GM23338 (cell line): ENCODE measurements around the gene AURKB. TPM values are rescaled to one million over a fixed set of nuclear protein-coding genes. Genes with fewer than 3 reads are reported as not detected.

ENCODE experiments used
- ATAC-seq: fragments of 200-7000 bp; cut with Tn5 transposase; 3 replicates; pipeline ENCODE4 v1.9.1; 2020
- DNase-seq: peaks from one replicate; pipeline ENCODE4 v3.0.0-alpha.2; 2015; ENCODE audit warnings: low spot score
- H2AFZ ChIP-seq: fragments of 200-600 bp; sonication (generic); 2 replicates; pipeline ENCODE4 v1.8.0; 2016; ENCODE audit warnings: antibody characterized with exemption, mild to moderate bottlenecking, moderate library complexity
- H3F3A ChIP-seq: fragments of 200-600 bp; sonication (generic); replicated peaks from 2 replicates; pipeline ENCODE4 v1.8.0; 2017; ENCODE audit warnings: antibody characterized with exemption, mixed run types, low read depth
- H3K27ac ChIP-seq: fragments of 200-600 bp; sonication (generic); 2 replicates; pipeline ENCODE4 v1.6.1; 2016; ENCODE audit warnings: low read depth
- H3K27me3 ChIP-seq: fragments of 200-600 bp; sonication (generic); 2 replicates; pipeline ENCODE4 v1.8.0; 2016; ENCODE audit warnings: mild to moderate bottlenecking, mixed run types, moderate library complexity; ENCODE audit not compliant: insufficient read depth
- H3K36me3 ChIP-seq: fragments of 200-600 bp; sonication (generic); 2 replicates; pipeline ENCODE4 v1.8.0; 2016; ENCODE audit warnings: mild to moderate bottlenecking; ENCODE audit not compliant: insufficient read depth
- H3K4me1 ChIP-seq: fragments of 200-600 bp; sonication (generic); 2 replicates; pipeline ENCODE4 v1.8.0; 2016; ENCODE audit warnings: mild to moderate bottlenecking, moderate library complexity; ENCODE audit not compliant: insufficient read depth
- H3K4me2 ChIP-seq: fragments of 200-600 bp; sonication (generic); 2 replicates; pipeline ENCODE4 v1.7.1; 2017; ENCODE audit warnings: mixed run types
- H3K4me3 ChIP-seq: fragments of 200-600 bp; sonication (generic); 2 replicates; pipeline ENCODE4 v1.6.1; 2016; ENCODE audit warnings: mixed run types
- H3K79me2 ChIP-seq: fragments of 200-600 bp; sonication (generic); replicated peaks from 2 replicates; pipeline ENCODE4 v1.8.0; 2017; ENCODE audit warnings: mild to moderate bottlenecking; ENCODE audit not compliant: insufficient read depth
- H3K9me2 ChIP-seq: fragments of 200-600 bp; sonication (generic); 2 replicates; pipeline ENCODE4 v1.8.0; 2017; ENCODE audit not compliant: insufficient read depth
- H4K20me1 ChIP-seq: fragments of 200-600 bp; sonication (generic); replicated peaks from 2 replicates; pipeline ENCODE4 v1.8.0; 2017; ENCODE audit warnings: mild to moderate bottlenecking; ENCODE audit not compliant: insufficient read depth
- H3K27ac Mint-ChIP-seq: 2 replicates; pipeline ENCODE4 v1.8.0; 2020; ENCODE audit warnings: inconsistent platforms, mild to moderate bottlenecking, moderate library complexity, mixed read lengths
- H3K27me3 Mint-ChIP-seq: 3 replicates; pipeline ENCODE4 v1.8.0; 2022; ENCODE audit warnings: low read depth, mild to moderate bottlenecking, moderate library complexity, mixed read lengths, inconsistent platforms; ENCODE audit not compliant: insufficient read depth, poor library complexity
- H3K36me3 Mint-ChIP-seq: 3 replicates; pipeline ENCODE4 v1.8.0; 2021; ENCODE audit warnings: low read depth, mild to moderate bottlenecking, inconsistent platforms, moderate library complexity, mixed read lengths
- H3K4me1 Mint-ChIP-seq: 3 replicates; pipeline ENCODE4 v1.8.0; 2020; ENCODE audit warnings: mild to moderate bottlenecking, inconsistent platforms, mixed read lengths
- H3K4me3 Mint-ChIP-seq: 3 replicates; pipeline ENCODE4 v1.8.0; 2021; ENCODE audit warnings: moderate library complexity, mild to moderate bottlenecking, inconsistent platforms, mixed read lengths
- H3K9me3 Mint-ChIP-seq: 3 replicates; pipeline ENCODE4 v1.8.0; 2020; ENCODE audit warnings: moderate library complexity, mild to moderate bottlenecking, inconsistent platforms, mixed read lengths
- CREB1 ChIP-seq: fragments of 250-450 bp; sonication (Bioruptor Pico); IDR thresholded peaks from 2 replicates; pipeline ENCODE4 v1.5.0; 2020; ENCODE audit warnings: low read depth, mild to moderate bottlenecking, moderate library complexity
- CTCF ChIP-seq, 2 experiments: fragments of 200-600 bp in 1 of 2; sonication (generic) in 1 of 2; conservative IDR thresholded peaks; 2 replicates each; pipeline versions ENCODE4 v1.5.1 to v1.6.1; 2016 to 2017; ENCODE audit warnings: antibody characterized with exemption in 2 of 2, low read depth in 2 of 2, mild to moderate bottlenecking in 2 of 2, moderate library complexity in 1 of 2
- EZH2phosphoT487 ChIP-seq: fragments of 200-600 bp; sonication (generic); IDR thresholded peaks from one replicate; pipeline ENCODE4 v1.8.1; 2018; ENCODE audit warnings: antibody characterized with exemption; ENCODE audit not compliant: unreplicated experiment
- JUNB ChIP-seq: IDR thresholded peaks from one replicate; pipeline ENCODE4 v1.6.1; 2016; ENCODE audit warnings: antibody characterized with exemption; ENCODE audit not compliant: unreplicated experiment
- NANOG ChIP-seq: IDR thresholded peaks from 2 replicates; pipeline ENCODE4 v1.6.1; 2016; ENCODE audit warnings: antibody characterized with exemption, borderline replicate concordance
- POLR2AphosphoS5 ChIP-seq: IDR thresholded peaks from 2 replicates; pipeline ENCODE4 v1.6.1; 2016; ENCODE audit warnings: antibody characterized with exemption, low read depth
- REST ChIP-seq: IDR thresholded peaks from one replicate; pipeline ENCODE4 v1.6.1; 2018; ENCODE audit warnings: antibody characterized with exemption; ENCODE audit not compliant: unreplicated experiment
- STAT1 ChIP-seq: IDR thresholded peaks from one replicate; pipeline ENCODE4 v1.6.1; 2016; ENCODE audit warnings: antibody characterized with exemption; ENCODE audit not compliant: unreplicated experiment
- ZNF331 ChIP-seq: fragments of 250-450 bp; sonication (Bioruptor Pico); IDR thresholded peaks from 2 replicates; pipeline ENCODE4 v1.5.0; 2020; ENCODE audit warnings: low read depth, mild to moderate bottlenecking, moderate library complexity
- ZNF462 ChIP-seq: fragments of 250-450 bp; sonication (Bioruptor Pico); IDR thresholded peaks from 2 replicates; pipeline ENCODE4 v1.5.0; 2020; ENCODE audit warnings: mild to moderate bottlenecking, moderate library complexity
- polyA plus RNA-seq: library from polyadenylated mRNA; unstranded; fragments of >200 nt; fragmentation: Nextera tagmentation; extraction: Ambion mirVana; gene quantifications from 2 replicates; pipeline ENCODE4 v1.2.1, GENCODE V29; 2016
- total RNA-seq: library from RNA; depleted of rRNA; stranded (reverse); fragments of >200 nt; shearing (Covaris generic); gene quantifications from 2 replicates; pipeline ENCODE4 v1.2.3, GENCODE V29; 2014

Gene AURKB
- total and polyA plus RNA-seq, 2 experiments from 2014 or later, result 135 to 212 TPM

- ATAC-seq, result no peak
- no peaks in the 10 kb centered on the region for H3K27me3 ChIP-seq
- DNase-seq, result no peak
- peaks cover 18% of the 10 kb centered on the region for H3F3A ChIP-seq
- H3K4me3 ChIP-seq, result no peak overlapping the region
- Mint-ChIP-seq H3K9me3 (no peaks in the 10 kb centered on the region; the same call in 2 of the 3 replicates), H3K4me3 (no peak overlapping the region; the same call in 2 of the 3 replicates), H3K27ac (no peak overlapping the region), H3K4me1 (peaks cover 12% of the 10 kb centered on the region), H3K27me3 (peaks cover 12% of the 10 kb centered on the region), H3K36me3 (peaks cover 19% of the 10 kb centered on the region)
- H4K20me1 ChIP-seq, result peaks cover 14% of the 10 kb centered on the region; the same call in 1 of the 2 replicates
- H3K79me2 ChIP-seq, result peaks cover 24% of the 10 kb centered on the region
- peaks cover 12% of the 10 kb centered on the region for H3K4me1 ChIP-seq
- no peaks in the 10 kb centered on the region for H3K9me2 ChIP-seq
- H2AFZ ChIP-seq, result no peak overlapping the region
- no peak overlapping the region for H3K27ac ChIP-seq
- H3K4me2 ChIP-seq, result no peak overlapping the region
- peaks cover 1% of the 10 kb centered on the region for H3K36me3 ChIP-seq
- TF ChIP-seq EZH2phosphoT487 (no peak), CREB1 (no peak), REST (no peak), POLR2AphosphoS5 (no peak), ZNF331 (CRISPR knock-in tag) (no peak), JUNB (no peak), ZNF462 (CRISPR knock-in tag) (no peak), NANOG (no peak), CTCF (conservative IDR thresholded peaks at IDR 0.05; ENCODE audit: low read depth in 2 of 2) (no peak), STAT1 (no peak)
Measured at GRCh38 chr17:8212312-8213180, 2.2 kb upstream of the AURKB start.
